Right atrium auricular region (tissue), 2 donors: ENCODE measurements around the gene TMC2. TPM values are rescaled to one million over a fixed set of nuclear protein-coding genes. Genes with fewer than 3 reads are reported as not detected.

Source experiments
- DNase-seq: peaks from one replicate; pipeline ENCODE4 v3.0.0-alpha.2; 2019; ENCODE audit warnings: low spot score
- H3K27ac ChIP-seq, 2 donors: fragments of 200-600 bp; sonication (generic); 1 replicate in 1 of 2; 2 replicates in 1 of 2; pipeline ENCODE4 v1.5.1; 2016 to 2019
- H3K27me3 ChIP-seq, 2 donors: fragments of 200-600 bp; sonication (generic); one replicate each; pipeline versions ENCODE4 v1.5.1 to v1.6.0; 2017 to 2019
- H3K36me3 ChIP-seq: fragments of 200-600 bp; sonication (generic); one replicate; pipeline ENCODE4 v1.5.1; 2016
- H3K4me1 ChIP-seq, 2 donors: fragments of 200-600 bp; sonication (generic); one replicate each; pipeline versions ENCODE4 v1.5.1 to v1.6.0; 2017 to 2019
- H3K4me3 ChIP-seq, 2 donors: fragments of 200-600 bp; sonication (generic); 1 replicate in 1 of 2; 2 replicates in 1 of 2; pipeline ENCODE4 v1.5.1; 2017 to 2019; ENCODE audit warnings: mild to moderate bottlenecking in 1 of 2, moderate library complexity in 1 of 2
- H3K9me3 ChIP-seq, 2 donors: fragments of 200-600 bp; sonication (generic); one replicate each; pipeline ENCODE4 v1.5.1; 2019
- CTCF ChIP-seq, 2 donors: fragments of 200-600 bp; sonication (generic); IDR thresholded peaks; one replicate each; pipeline ENCODE4 v1.5.1; 2019; ENCODE audit warnings: antibody characterized with exemption in 2 of 2
- total RNA-seq, 2 donors: library from RNA; depleted of rRNA; stranded (reverse); fragments of >200 nt; gene quantifications; one replicate each; pipeline ENCODE4 v1.1.0, GENCODE V29; 2016

TMC2 gene
- total RNA-seq, 2 donors from 2014 or later = not detected

- TF ChIP-seq CTCF (IDR thresholded peaks at IDR 0.05) = no peak
- H3K27me3 ChIP-seq = no peaks in the 10 kb centered on the region
- peaks cover 83% of the 10 kb centered on the region for H3K36me3 ChIP-seq
- H3K9me3 ChIP-seq = no peaks in the 10 kb centered on the region
- no peak overlapping the region for H3K27ac ChIP-seq
- DNase-seq = no peak
- H3K4me3 ChIP-seq = no peak overlapping the region
- H3K4me1 ChIP-seq = peaks cover 0 to 13% of the 10 kb centered on the region in 2 donors
These were observed 121.3 kb downstream of the TMC2 start for GRCh38 chr20:2657674-2658073.

GRCh38 chr20:2658414-2659354, 122.3 kb downstream of the TMC2 start:
- peaks cover 90% of the 10 kb centered on the region for H3K36me3 ChIP-seq
- H3K4me1 ChIP-seq = peaks cover 0 to 15% of the 10 kb centered on the region in 2 donors
- no peak for TF ChIP-seq CTCF (IDR thresholded peaks at IDR 0.05)
- no peaks in the 10 kb centered on the region for H3K27me3 ChIP-seq
- no peaks in the 10 kb centered on the region for H3K9me3 ChIP-seq
- no peak overlapping the region for H3K27ac ChIP-seq
- H3K4me3 ChIP-seq = no peak overlapping the region
- DNase-seq = no peak

- Histone ChIP-seq H3K4me1 (peaks cover 0 to 11% of the 10 kb centered on the region in 2 donors), H3K27ac (no peak overlapping the region), H3K9me3 (no peaks in the 10 kb centered on the region), H3K27me3 (no peaks in the 10 kb centered on the region), H3K36me3 (peaks cover 84% of the 10 kb centered on the region), H3K4me3 (no peak overlapping the region)
- TF ChIP-seq CTCF (IDR thresholded peaks at IDR 0.05) = no peak
- DNase-seq = no peak
These were observed 123.2 kb downstream of the TMC2 start for GRCh38 chr20:2659547-2659946.

GRCh38 chr20:2663364-2663886, 127.1 kb downstream of the TMC2 start:
- Histone ChIP-seq H3K4me1 (peaks cover 0 to 14% of the 10 kb centered on the region in 2 donors), H3K27me3 (no peaks in the 10 kb centered on the region), H3K27ac (peak overlapping the region; percentile 83 to 86), H3K9me3 (no peaks in the 10 kb centered on the region), H3K4me3 (peak overlapping the region; percentile 71 to 89), H3K36me3 (peaks cover 45% of the 10 kb centered on the region)
- TF ChIP-seq CTCF (IDR thresholded peaks at IDR 0.05) = no peak
- no peak for DNase-seq

GRCh38 chr20:2663887-2664719, 127.7 kb downstream of the TMC2 start, which contains the start of gene IDH3B:
TSS of gene IDH3B (minus strand) at chr20:2664216. CDS start at chr20:2664188, 28 bp downstream.
- TF ChIP-seq CTCF (IDR thresholded peaks at IDR 0.05) = no peak
- Histone ChIP-seq H3K36me3 (peaks cover 38% of the 10 kb centered on the region), H3K4me1 (peaks cover 0 to 14% of the 10 kb centered on the region in 2 donors), H3K4me3 (peak within 1 kb of the TSS; percentile 71 to 89), H3K27ac (peak within 1 kb of the TSS; percentile 83 to 86), H3K9me3 (no peaks in the 10 kb centered on the region), H3K27me3 (no peaks in the 10 kb centered on the region)
- DNase-seq = peak; percentile 96
